ENCODE data around the gene ITGB7.
A peak's percentile ranks its signal among the peaks of the same experiment; 100 is the strongest.

Gene ITGB7, protein sequence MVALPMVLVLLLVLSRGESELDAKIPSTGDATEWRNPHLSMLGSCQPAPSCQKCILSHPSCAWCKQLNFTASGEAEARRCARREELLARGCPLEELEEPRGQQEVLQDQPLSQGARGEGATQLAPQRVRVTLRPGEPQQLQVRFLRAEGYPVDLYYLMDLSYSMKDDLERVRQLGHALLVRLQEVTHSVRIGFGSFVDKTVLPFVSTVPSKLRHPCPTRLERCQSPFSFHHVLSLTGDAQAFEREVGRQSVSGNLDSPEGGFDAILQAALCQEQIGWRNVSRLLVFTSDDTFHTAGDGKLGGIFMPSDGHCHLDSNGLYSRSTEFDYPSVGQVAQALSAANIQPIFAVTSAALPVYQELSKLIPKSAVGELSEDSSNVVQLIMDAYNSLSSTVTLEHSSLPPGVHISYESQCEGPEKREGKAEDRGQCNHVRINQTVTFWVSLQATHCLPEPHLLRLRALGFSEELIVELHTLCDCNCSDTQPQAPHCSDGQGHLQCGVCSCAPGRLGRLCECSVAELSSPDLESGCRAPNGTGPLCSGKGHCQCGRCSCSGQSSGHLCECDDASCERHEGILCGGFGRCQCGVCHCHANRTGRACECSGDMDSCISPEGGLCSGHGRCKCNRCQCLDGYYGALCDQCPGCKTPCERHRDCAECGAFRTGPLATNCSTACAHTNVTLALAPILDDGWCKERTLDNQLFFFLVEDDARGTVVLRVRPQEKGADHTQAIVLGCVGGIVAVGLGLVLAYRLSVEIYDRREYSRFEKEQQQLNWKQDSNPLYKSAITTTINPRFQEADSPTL

DNA sequence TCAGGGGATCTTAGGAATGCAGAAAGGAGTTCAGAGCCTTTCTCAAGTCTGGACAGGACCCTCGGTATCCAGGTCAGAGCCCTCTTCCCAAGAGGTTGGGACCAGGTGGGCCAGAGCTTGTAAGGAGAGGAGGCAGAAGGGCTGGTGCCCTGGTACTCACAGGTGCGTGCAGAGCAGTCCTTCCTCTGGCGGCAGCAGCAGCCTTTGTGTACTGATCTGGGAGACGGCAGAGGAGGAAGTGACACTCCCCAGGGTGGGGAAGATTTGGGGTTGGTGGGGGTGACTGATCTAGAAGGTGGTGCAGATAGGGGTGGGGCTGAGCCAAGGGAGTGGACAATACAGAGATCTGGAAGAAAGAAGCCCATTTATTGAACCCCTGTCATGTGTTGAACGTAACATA is at the start of gene ITGB7:
TSS of gene ITGB7 (minus strand) at position 210 of the 400 bp plus-strand sequence. CDS start 6,808 bp downstream, outside the sequence.
- no peak for DNase-seq

DNA sequence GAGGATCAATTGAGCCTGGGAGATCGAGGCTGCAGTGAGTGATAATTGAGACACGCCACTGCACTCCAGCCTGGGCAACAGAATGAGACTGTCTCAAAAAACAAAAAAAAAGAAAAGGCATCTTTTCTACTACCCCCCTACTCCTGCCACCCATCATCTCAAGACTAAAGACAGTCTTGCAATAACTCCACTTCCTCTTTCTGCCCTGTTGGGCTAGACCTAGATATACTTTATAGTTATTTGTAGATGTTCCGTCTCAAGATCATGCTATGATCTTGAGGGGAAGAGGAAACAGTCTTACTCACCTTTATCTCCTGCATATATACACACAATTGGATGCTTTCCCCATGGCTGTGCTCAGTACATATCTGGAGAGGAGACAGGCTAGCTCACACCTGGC is 48.9 kb upstream of the ITGB7 start:
- no peak for DNase-seq

DNA sequence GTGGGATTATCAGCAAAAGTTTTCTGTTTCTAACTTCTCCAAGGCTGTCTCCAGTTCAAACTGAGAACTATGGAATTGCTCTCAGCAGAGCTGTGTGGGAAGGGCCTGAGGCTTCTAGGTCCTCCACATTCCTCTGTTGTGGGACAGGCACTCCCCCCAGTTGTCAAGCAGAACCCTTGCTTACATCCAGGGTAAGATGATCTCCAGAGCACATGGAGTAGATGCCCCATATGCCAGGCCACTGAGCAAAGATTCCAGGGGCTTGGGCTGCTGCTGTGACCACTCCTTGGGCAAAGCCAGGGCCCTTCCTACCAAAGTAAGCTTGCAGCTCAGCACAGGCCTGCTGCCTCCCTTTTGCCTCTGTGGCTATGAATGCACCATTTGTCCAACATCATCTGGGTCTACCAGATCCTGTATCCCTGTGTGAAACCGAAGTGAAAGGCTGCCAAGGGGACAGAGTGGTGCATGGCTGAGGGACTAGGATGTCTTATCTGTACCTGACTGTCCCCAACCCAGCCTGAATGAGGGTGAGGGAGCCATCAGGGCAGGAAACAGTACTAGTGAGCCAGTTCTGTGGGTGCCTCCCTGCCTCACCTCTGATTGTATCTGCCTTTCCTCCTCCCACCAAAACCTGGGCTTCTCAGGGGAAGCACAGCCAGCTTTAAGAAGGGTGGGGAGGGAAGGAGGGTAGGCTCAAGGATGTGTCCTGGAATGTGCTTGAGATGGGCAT is 47.9 kb upstream of the ITGB7 start:
- no peak for DNase-seq

GRCh38 chr12:53253298-53253697 is 46.2 kb upstream of the ITGB7 start:
- no peak for DNase-seq

GRCh38 chr12:53252349-53252916 is 45.4 kb upstream of the ITGB7 start:
- DNase-seq: no peak

- peak; percentile 94 for DNase-seq
Observed at GRCh38 chr12:53251477-53252348, 44.7 kb upstream of the ITGB7 start.

DNA sequence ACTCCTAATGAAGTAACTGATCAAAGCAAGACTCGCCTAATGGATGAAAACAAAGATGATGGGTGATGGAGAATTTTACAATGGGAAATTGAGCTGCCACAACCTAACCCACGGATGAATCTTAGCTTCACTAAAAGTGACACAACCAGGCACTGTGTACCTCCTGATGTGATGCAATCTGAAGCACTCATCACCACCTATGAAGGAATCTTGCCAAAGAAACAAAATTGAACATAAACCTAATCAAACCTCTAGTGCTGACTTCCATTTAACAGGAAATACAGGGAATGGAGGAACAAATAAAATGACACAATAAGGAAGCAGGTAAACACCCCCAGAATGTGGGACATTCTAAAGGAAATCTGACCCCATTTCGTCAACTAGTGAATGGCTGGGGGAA is 38.2 kb upstream of the ITGB7 start:
- no peak for DNase-seq

DNA sequence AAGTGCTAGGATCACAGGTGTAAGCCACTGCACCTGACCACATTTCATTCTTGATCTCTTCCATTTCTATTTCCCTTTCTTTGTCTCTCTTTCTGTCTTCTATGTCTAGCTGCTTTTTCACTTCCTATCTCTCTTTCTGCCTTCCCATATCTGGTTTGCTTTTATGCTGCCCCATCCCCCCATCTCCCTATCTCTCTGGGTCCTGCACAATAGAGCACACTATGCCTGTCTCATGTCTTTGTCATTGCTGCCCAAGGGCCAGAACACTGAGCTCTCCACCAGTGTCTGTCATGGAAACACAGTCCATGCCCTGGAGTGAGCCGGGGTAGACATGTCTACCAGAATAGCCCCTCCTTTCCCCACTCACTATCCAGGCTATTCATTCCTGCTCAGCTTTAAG is 37.3 kb upstream of the ITGB7 start:
- no peak for DNase-seq

- DNase-seq: no peak
Observed at GRCh38 chr12:53241623-53242412, 34.8 kb upstream of the ITGB7 start.

DNA sequence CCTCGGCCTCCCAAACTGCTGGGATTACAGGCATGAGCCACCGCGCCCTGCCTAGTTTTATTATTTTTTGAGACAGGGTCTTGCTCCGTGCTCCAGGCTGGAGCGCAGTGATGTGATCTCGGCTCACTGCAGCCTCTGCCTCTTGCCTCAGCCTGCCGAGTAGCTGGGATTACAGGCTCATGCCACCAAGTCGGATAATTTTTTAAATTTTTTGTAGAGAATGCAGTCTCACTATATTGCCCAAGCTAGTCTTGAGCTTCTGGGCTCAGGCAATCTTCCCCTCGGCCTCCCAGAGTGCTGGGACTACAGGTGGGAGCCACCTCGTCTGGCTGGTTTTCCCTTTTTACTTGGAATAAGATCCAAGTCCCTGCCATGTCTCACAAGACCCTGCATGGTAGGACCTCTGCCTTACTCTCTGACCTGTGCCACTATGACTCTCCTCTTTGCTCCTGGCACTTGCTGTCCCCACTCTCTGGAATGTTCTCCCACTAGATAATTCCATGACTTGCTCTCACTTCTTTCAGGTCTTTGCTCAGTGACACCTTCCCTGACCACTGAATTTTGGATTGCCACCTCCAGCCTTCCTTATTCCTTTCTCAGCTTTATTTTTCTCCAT is 32.7 kb upstream of the ITGB7 start:
- DNase-seq: no peak

DNA sequence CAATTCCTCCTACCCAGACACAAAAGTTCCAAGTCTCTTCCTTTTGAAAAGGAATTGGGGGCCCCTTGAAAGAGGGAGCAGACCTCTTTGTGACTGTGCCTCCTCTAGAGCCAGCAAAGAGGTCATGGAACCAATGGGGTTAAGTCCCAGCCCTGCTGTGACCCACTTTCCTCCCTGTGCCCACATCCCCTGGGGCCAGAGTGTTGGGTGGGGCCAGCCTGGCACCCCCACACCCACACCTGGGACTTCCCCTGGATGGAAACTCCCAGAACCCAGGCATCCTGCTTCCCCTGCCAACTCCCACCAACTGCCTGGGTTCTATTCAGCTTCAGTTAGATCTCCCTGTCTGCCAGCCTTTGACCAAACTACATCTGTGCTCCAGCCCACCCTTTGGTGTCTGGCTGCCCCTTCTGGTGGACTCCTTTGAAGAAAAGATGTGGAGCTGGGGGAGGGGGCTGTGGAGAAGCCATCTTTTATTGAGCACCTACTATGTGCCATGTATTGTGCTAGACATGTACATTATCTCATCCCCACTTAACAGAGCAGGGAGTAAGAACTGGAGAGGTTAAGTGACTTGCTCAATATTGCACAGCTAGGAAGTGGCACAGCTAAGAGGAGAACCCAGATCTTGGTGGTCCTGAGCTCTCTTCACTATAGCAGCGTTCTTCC is 29.5 kb upstream of the ITGB7 start:
- DNase-seq: no peak

DNA sequence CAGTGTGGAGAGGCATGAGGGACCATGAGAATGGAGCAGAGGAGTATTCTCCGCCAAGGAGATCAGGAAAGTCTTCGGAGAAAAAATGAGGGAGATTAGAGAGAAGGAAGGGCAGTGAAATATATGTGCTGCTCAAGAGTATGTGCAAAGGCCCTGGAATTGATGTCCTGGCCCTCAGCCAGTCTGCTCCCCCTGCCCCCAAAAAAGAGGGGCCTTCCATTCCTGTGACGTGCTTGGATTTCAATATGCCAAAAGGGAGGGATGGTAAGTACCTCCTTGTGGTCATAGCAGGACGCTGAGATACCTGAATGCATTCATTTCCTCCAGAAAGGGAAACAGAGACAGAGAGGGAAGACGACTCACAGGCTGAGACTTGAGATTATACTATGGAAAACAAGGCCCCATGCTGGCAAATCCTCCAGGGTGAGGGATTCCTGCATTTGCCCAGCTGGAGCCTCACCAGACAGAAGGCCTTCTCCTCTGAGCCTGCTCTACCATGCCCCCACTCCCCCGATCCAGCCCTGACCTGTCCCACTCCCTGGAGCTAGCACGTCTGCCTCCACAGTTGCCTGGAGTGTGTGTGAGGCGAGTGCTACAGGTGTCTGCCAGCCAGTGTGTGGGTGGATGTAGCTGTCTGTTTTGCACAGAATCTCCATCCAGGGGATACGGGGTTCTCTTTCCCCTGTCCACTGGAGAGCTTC is 28.8 kb upstream of the ITGB7 start:
- no peak for DNase-seq

- no peak for DNase-seq
Observed at GRCh38 chr12:53235164-53235563, 28.1 kb upstream of the ITGB7 start.

DNA sequence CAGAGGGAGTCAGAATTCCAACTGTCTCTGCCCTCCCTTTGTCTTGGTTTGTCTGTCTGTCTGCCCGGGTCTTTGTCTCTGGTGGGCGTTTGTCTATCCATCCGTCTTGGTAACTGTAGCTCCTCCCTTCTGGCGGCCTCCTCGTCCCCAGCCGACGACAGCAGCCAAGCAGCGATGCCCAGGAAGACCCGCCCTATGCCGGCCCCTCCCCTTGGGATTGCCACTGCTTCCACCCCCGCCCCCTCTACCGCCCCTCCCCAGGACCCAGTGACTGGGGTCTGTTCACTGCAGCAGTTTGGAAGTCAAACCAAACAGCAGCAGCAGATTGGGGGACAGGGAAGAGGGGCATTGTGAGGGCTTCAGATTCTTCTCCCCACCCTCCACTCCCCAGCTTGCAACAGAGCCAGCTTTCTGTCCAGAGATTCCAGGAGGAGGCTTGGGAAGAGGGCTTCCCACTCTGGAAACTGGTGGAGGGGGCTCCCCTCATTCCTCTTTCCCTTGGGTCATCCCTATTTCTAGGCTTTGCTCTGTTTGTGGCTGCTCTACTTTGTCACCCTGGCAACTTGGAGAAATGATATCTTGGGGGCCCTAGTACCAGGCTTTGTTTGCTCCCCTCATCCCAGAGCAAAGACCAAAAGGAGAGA is 27.3 kb upstream of the ITGB7 start:
- DNase-seq: peak; percentile 83

DNA sequence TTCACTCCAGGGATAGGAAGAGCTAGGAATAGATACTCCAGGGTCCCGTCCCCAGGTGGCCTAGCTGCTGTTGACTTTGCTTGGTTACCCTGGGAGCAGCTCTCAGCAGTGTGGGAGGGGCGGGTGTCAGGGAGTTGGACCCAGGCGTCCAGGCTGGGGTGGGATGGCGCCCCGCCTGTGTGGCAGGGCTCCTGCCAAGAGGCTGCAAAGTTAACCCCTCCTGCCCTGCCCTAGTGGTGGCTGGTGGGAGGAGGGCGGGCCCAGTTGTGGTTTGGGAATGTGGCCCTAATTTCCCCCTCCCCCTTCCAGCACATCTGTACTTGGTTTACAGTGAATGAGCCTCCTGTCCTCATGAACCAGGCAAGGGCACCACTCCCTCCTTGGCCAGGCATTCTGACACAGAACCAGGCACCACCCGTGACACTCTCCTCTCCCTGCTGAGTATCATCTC is 26.6 kb upstream of the ITGB7 start:
- no peak for DNase-seq

GRCh38 chr12:53232646-53233461 is 25.8 kb upstream of the ITGB7 start:
- DNase-seq: no peak

DNA sequence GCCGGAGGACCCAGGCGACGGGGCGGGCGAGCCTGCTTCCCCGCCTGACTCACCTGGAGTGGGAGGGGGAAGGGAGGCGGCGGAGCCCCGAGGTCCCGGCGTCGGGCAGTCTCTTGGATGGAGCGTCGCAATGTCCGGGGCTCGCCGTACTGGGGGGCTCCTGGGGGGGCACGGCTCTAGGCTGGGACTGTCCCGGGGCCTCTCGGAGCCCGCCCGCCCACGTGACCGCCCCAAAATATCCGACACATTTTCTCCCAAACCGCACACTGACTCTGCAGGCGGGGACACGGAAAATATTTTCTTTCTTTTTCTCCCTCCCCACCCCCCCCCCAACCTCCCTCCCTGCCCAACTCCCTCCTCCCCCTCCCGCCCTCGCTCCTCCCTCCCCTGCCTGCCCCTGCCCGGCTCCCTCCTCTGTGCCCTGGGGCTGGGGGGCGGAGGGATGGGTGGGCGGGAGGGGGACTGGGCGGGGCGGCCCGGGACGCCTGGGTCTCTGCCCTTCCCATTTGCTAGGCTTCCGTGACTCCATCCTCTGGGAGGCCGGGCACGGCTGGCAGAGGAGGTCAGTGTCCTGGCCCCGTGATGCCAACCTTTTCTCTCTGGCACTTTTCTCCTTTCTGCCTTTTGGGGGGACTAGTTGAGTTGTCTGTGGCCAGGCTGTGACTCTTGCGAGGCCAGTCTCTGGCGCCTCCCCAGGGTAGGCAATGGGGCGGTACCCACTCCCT is 25.0 kb upstream of the ITGB7 start, which contains the start of gene RARG:
TSS of gene RARG (minus strand) at position 289 of the 725 bp plus-strand sequence. CDS start 4,664 bp downstream, outside the sequence.
- DNase-seq: peak; percentile 83

All from femur (tissue), 1 donor.